SU-DHL-6 (cell line): ENCODE results near the gene TMEM184C.

ENCODE experiments used
- CTCF ChIP-seq: fragments of 200-600 bp; sonication (generic); IDR thresholded peaks from one replicate; pipeline ENCODE4 v1.5.1; 2017; ENCODE audit warnings: antibody characterized with exemption, mild to moderate bottlenecking, low read length, moderate library complexity; ENCODE audit not compliant: insufficient read depth, poor library complexity, severe bottlenecking
- EZH2phosphoT487 ChIP-seq: fragments of 200-600 bp; sonication (generic), shearing (Covaris generic); conservative IDR thresholded peaks from 2 replicates; pipeline ENCODE4 v1.6.1; 2018; ENCODE audit warnings: mild to moderate bottlenecking, antibody characterized with exemption, low read length, moderate library complexity, mixed read lengths

- TF ChIP-seq CTCF = no peak
- TF ChIP-seq EZH2phosphoT487 = no peak
Measured at GRCh38 chr4:147596981-147597380, 20.2 kb upstream of the TMEM184C start.
